Keratinocyte (primary cell): ENCODE measurements around the gene AEBP1. TPM values are rescaled to one million over a fixed set of nuclear protein-coding genes. Genes with fewer than 3 reads are reported as not detected.

Experiments
- DNase-seq: peaks from one replicate; pipeline ENCODE4 v3.0.0-alpha.2; 2011; ENCODE audit warnings: low read depth, missing footprints, low spot score
- FAIRE-seq: peaks from 2 replicates; lab custom pipeline; 2011; peaks lifted over from hg19 to GRCh38; lab: Jason Lieb, UNC
- H2AFZ ChIP-seq: 2 replicates; pipeline ENCODE4 v1.6.0; 2012; ENCODE audit warnings: low read length, control low read depth, inconsistent platforms; ENCODE audit not compliant: control insufficient read depth
- H3K27ac ChIP-seq: 2 replicates; pipeline ENCODE4 v1.5.1; 2011; ENCODE audit warnings: low read length; ENCODE audit not compliant: control insufficient read depth, insufficient read depth
- H3K27me3 ChIP-seq: 3 replicates; pipeline ENCODE4 v1.6.0; 2011; ENCODE audit warnings: low read length; ENCODE audit not compliant: control insufficient read depth, insufficient read depth; ENCODE audit errors: extremely low read depth
- H3K36me3 ChIP-seq, 2 experiments: 2 replicates in 1 of 2; 3 replicates in 1 of 2; pipeline ENCODE4 v1.5.1; 2011; ENCODE audit warnings: low read length in 2 of 2, mild to moderate bottlenecking in 1 of 2; ENCODE audit not compliant: control insufficient read depth in 2 of 2, insufficient read depth in 2 of 2; ENCODE audit errors: extremely low read depth in 1 of 2
- H3K4me1 ChIP-seq: 3 replicates; pipeline ENCODE4 v1.5.1; 2011; ENCODE audit warnings: low read length; ENCODE audit not compliant: control insufficient read depth, insufficient read depth; ENCODE audit errors: extremely low read depth
- H3K4me2 ChIP-seq: 3 replicates; pipeline ENCODE4 v1.6.0; 2011; ENCODE audit warnings: low read depth, low read length; ENCODE audit not compliant: control insufficient read depth, insufficient read depth; ENCODE audit errors: extremely low read depth
- H3K4me3 ChIP-seq, 3 experiments: fragments of 200-600 bp in 1 of 3; sonication (generic) in 1 of 3; 2 replicates in 2 of 3; 3 replicates in 1 of 3; pipeline ENCODE4 v1.5.1; 2011 to 2016; ENCODE audit warnings: low read length in 3 of 3, mild to moderate bottlenecking in 3 of 3, control low read depth in 2 of 3, inconsistent platforms in 1 of 3, low read depth in 1 of 3, mixed read lengths in 1 of 3, mixed run types in 1 of 3, moderate library complexity in 1 of 3; ENCODE audit not compliant: control insufficient read depth in 2 of 3, insufficient read depth in 2 of 3; ENCODE audit errors: extremely low read depth in 1 of 3
- H3K79me2 ChIP-seq: 2 replicates; pipeline ENCODE4 v1.6.0; 2012; ENCODE audit warnings: low read length; ENCODE audit not compliant: control insufficient read depth, insufficient read depth
- H3K9ac ChIP-seq: 3 replicates; pipeline ENCODE4 v1.6.0; 2011; ENCODE audit warnings: low read length; ENCODE audit not compliant: control insufficient read depth, insufficient read depth; ENCODE audit errors: extremely low read depth
- H3K9me1 ChIP-seq: 3 replicates; pipeline ENCODE4 v1.6.0; 2011; ENCODE audit warnings: low read length; ENCODE audit not compliant: control insufficient read depth, insufficient read depth; ENCODE audit errors: extremely low read depth
- H3K9me3 ChIP-seq: 2 replicates; pipeline ENCODE4 v1.5.1; 2012; ENCODE audit warnings: low read depth, low read length; ENCODE audit not compliant: control insufficient read depth
- H4K20me1 ChIP-seq: 3 replicates; pipeline ENCODE4 v1.6.0; 2011; ENCODE audit warnings: low read length; ENCODE audit not compliant: control insufficient read depth, insufficient read depth; ENCODE audit errors: extremely low read depth
- CTCF ChIP-seq, 3 experiments: IDR thresholded peaks in 1 of 3; conservative IDR thresholded peaks in 1 of 3; optimal IDR thresholded peaks in 1 of 3; 2 replicates in 2 of 3; 3 replicates in 1 of 3; pipeline versions ENCODE3 to v1.5.1; 2011; ENCODE audit warnings: low read length in 3 of 3, mild to moderate bottlenecking in 3 of 3, moderate library complexity in 2 of 3, control low read depth in 1 of 3, inconsistent platforms in 1 of 3; ENCODE audit not compliant: insufficient read depth in 2 of 3; ENCODE audit errors: extremely low read depth in 1 of 3
- EZH2 ChIP-seq: IDR thresholded peaks from one replicate; pipeline ENCODE4 v1.6.1; 2012; ENCODE audit warnings: inconsistent platforms, mild to moderate bottlenecking, low read length, moderate library complexity
- dilution Hi-C: fragments of 300-500 bp; cut with MboI; formaldehyde crosslinking; loops from one replicate; pipeline ENCODE4 v1.7.0; 2020; ENCODE audit warnings: low sequenced_read_pairs; ENCODE audit not compliant: extremely low pct_ligation_motif_present
- polyA plus RNA-seq, 5 experiments: library from polyadenylated mRNA; depleted of rRNA in 3 of 5; stranded (reverse) in 3 of 5; stranded (forward) in 1 of 5; unstranded in 1 of 5; fragments of >200 nt; gene quantifications; 1 replicate in 1 of 5; 2 replicates in 3 of 5; 3 replicates in 1 of 5; pipeline versions ENCODE4 v1.2.1 to v1.2.3, GENCODE V29; 2011 to 2012; ENCODE audit warnings: missing spikeins in 2 of 5, low read depth in 1 of 5, low replicate concordance in 1 of 5

The AEBP1 gene
- polyA plus RNA-seq, 1 donor (not counting 4 experiments of a cell fraction or from before 2014, with no cell fraction given) = 0.03 TPM

DNA sequence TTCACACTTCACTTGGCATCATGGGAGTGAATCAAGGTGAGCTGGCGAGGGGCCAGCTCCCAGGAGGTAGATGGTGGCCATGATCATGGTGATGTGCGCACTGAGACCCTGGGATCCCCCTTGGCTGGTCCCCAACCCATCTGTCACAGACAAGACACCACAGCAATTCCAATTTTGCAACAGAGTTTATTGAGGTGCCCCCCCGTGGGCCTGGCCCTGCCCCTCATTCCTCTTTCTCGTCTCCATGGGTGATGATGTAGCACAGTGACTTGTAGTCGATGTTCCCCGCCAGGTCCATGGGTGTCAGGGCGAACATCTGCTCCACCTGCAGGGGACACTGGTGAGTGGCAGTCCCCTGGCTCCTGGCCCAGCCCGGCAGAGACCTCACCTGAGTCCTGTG, 34.6 kb downstream of the AEBP1 start:
- Histone ChIP-seq H3K27ac (no peak overlapping the region), H3K79me2 (no peaks in the 10 kb centered on the region), H3K4me3 (no peak overlapping the region), H3K9me1 (no peaks in the 10 kb centered on the region), H3K9ac (no peak overlapping the region), H3K4me2 (no peak overlapping the region), H4K20me1 (no peaks in the 10 kb centered on the region), H3K4me1 (no peaks in the 10 kb centered on the region), H3K9me3 (no peaks in the 10 kb centered on the region), H3K27me3 (peaks cover 10% of the 10 kb centered on the region), H2AFZ (no peak overlapping the region), H3K36me3 (no peaks in the 10 kb centered on the region)
- DNase-seq = no peak
- dilution Hi-C loops = no loop called here
- TF ChIP-seq CTCF (optimal IDR thresholded peaks at IDR 0.05 in 1 of 3, IDR thresholded peaks at IDR 0.05 in 1 of 3, conservative IDR thresholded peaks at IDR 0.05 in 1 of 3; ENCODE audit: extremely low read depth in 1 of 3, insufficient read depth in 2 of 3, low read length in 3 of 3) (no peak), EZH2 (no peak)
- no peak for FAIRE-seq

DNA sequence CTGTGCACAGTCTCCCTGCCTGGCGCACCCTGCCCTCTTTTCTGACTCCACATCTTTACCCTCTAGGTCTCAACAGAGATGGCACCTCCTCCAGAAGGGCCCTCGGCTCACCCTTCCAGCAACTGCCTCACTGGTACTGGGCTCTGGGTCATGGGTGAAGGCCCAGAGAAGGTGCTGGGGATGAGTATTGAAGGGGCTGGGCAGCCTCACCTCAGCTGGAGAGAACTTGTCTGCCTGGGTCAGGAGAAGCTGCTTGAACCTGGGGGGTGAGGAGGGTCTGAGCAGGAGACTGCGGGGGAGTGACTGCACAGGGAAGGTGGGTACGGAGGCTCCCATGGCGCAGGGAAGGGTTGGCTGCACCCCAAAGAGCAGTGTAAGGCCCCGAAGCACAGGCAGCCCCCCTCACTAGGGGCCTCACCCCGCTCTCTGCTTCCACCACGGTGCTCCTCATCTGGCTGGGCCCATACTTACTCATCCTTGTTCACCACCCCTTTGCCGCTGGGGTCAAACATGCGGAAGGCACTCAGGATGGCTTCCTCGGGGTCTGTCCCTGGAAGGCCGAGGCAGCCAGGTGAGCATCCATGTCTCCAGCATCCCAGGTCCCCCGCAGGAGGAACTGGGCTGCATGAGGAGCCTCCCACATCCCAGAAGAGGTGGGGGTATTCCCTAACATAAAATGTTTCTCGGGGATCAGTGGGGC, 35.3 kb downstream of the AEBP1 start:
- Histone ChIP-seq H3K9ac (no peak overlapping the region), H3K4me2 (no peak overlapping the region), H3K27me3 (peaks cover 10% of the 10 kb centered on the region), H3K4me1 (no peaks in the 10 kb centered on the region), H3K9me1 (no peaks in the 10 kb centered on the region), H3K36me3 (no peaks in the 10 kb centered on the region), H2AFZ (no peak overlapping the region), H4K20me1 (no peaks in the 10 kb centered on the region), H3K4me3 (no peak overlapping the region), H3K79me2 (no peaks in the 10 kb centered on the region), H3K27ac (no peak overlapping the region), H3K9me3 (no peaks in the 10 kb centered on the region)
- dilution Hi-C loops = no loop called here
- FAIRE-seq (no peak), DNase-seq (no peak)
- TF ChIP-seq CTCF (optimal IDR thresholded peaks at IDR 0.05 in 1 of 3, IDR thresholded peaks at IDR 0.05 in 1 of 3, conservative IDR thresholded peaks at IDR 0.05 in 1 of 3; ENCODE audit: extremely low read depth in 1 of 3, insufficient read depth in 2 of 3, low read length in 3 of 3) = no peak
- TF ChIP-seq EZH2 = no peak
